Astrocyte of the spinal cord (primary cell): ENCODE measurements around the gene EXOC4.

Experiments used
- DNase-seq: peaks from one replicate; pipeline ENCODE4 v3.0.0; 2011; ENCODE audit warnings: low read depth, low spot score
- H3K4me3 ChIP-seq: 2 replicates; pipeline ENCODE4 v1.5.1; 2011; ENCODE audit warnings: low read depth, mild to moderate bottlenecking, low read length, moderate library complexity
- in situ Hi-C: cut with HindIII; loops from 2 replicates; pipeline ENCODE4 v1.10.0; 2017; ENCODE audit warnings: low sequenced_read_pairs
- TF ChIP-seq, protein P1 (sequence below): IDR thresholded peaks from 2 replicates; pipeline ENCODE4 v1.5.1; 2012; ENCODE audit warnings: low read depth, mild to moderate bottlenecking, low read length, inconsistent platforms

The EXOC4 gene

DNA sequence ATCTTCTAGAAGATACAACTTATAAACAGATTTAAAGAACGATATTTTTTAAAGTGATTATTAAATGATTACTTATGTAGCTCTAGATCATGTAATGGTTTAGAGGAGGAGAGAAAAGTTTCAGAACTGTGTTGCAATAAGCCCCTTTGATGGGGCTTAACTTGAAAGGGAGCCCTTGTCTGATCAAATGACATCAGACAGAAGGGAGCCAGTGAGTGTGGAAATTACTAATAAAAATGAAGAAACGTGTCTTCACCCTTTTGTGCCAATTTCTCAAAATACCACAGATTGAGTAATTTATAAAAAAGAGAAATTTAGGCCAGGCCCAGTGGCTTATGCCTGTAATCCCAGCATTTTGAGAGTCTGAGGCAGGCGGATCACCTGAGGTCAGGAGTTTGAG, 318.2 kb downstream of the EXOC4 start:
- H3K4me3 ChIP-seq: no peak overlapping the region
- in situ Hi-C loops: no loop called here
- TF ChIP-seq, protein P1, sequence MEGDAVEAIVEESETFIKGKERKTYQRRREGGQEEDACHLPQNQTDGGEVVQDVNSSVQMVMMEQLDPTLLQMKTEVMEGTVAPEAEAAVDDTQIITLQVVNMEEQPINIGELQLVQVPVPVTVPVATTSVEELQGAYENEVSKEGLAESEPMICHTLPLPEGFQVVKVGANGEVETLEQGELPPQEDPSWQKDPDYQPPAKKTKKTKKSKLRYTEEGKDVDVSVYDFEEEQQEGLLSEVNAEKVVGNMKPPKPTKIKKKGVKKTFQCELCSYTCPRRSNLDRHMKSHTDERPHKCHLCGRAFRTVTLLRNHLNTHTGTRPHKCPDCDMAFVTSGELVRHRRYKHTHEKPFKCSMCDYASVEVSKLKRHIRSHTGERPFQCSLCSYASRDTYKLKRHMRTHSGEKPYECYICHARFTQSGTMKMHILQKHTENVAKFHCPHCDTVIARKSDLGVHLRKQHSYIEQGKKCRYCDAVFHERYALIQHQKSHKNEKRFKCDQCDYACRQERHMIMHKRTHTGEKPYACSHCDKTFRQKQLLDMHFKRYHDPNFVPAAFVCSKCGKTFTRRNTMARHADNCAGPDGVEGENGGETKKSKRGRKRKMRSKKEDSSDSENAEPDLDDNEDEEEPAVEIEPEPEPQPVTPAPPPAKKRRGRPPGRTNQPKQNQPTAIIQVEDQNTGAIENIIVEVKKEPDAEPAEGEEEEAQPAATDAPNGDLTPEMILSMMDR: no peak
- DNase-seq: no peak

DNA sequence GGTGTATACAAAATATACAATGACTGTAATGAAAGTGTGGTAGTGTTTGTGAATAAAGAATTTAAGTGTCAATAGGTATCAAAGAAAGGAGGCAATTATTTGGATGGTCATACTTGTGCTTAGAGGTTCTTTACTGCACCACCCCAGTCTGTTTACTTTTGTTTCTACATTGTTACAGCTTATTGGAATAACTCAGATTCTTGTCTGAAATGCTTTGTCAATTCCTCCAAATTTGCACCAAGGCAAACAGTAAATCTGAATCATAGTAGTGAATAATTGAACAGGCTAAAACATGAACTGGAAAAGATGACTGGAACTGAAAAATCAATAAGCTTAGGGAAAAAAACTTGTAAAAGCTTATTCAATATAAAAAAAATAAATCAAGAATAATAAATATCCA, 319.2 kb downstream of the EXOC4 start:
- in situ Hi-C loops: no loop called here
- DNase-seq: no peak
- no peak overlapping the region for H3K4me3 ChIP-seq
- TF ChIP-seq, protein P1: no peak

DNA sequence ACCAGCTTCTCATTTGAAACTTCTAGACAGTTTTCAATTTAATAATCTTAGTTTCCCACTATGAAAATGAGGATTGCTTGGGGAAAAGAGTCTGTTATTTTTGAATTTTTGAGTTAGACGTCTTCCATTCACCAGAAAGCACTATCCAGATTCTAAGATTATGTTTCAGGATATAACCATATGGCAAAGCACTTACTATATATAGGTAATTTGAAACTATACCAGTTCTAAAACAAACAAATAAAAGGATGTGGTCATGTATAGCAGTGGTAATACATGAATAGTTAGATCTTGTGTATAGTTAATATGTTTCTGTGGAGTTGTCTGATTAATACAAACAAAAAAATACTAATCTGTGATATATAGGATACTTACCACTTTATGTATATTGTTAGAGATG, 320.0 kb downstream of the EXOC4 start:
- TF ChIP-seq, protein P1: no peak
- in situ Hi-C loops: no loop called here
- no peak overlapping the region for H3K4me3 ChIP-seq
- no peak for DNase-seq

DNA sequence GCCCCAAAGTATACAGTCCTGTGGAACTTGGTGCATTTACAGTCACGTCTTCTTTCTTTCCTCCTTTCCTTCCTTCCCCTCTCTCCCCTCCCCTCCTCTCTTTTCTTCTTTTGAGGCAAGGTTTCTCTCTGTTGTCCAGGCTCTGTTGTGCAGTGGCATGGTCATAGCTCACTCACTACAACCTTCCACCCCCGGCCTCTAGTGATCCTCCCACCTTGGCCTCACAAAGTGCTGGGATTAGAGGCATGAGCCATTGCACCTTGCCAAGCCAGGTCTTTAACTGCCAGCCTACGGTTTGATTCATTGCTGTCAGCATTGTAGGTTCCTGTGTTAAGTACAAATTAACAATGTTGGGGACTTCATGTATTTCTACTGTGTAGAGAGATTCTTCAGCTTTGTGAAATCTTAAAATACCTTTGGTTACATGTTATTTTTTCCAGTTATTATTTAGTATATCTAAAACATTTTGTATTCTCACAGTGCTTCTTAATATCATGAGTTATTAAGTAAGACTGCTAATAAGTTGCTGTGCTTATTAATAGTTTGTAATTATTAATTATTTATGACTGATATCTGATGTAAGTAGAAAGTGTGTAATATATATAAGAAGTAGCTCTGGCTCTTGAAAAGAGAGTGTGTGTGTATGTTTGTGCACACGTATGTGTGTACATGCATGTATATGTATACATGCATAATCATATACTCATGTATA, 320.8 kb downstream of the EXOC4 start:
- TF ChIP-seq, protein P1: no peak
- H3K4me3 ChIP-seq: no peak overlapping the region
- in situ Hi-C loops: no loop called here
- DNase-seq: no peak

DNA sequence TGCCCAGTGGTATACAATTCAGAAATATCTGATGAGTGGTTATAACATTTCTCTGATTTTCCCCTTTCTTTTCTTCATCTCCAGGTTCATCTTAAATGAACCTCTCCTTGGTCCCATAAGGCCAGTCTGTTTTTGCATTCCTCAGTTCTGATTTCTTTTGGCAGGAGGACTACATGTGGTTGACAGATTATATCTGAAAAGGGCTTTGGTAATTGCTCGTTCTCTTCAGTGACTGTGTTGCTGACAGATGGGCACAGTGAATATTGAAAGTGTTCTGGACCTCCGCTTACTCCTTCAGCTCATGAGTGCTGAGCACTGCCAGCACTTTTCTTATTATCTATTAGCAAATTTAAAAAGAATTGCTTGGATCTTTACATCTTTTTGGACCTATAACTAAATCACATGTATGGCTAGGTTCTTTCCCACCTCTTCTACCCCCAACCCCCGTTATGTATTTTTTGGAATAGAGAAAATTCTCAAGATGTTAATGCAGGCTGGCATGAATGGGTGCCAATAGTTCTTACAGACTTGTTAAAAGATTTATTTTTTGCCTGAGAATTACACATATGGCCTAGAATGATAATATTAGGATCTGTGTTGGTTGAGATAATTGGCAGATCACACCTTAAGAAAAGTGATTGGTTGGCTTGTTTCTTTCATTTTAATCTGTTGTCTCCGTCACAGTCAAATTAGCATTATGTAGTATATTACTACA, 323.0 kb downstream of the EXOC4 start:
- in situ Hi-C loops: no loop called here
- TF ChIP-seq, protein P1: no peak
- H3K4me3 ChIP-seq: no peak overlapping the region
- DNase-seq: no peak

DNA sequence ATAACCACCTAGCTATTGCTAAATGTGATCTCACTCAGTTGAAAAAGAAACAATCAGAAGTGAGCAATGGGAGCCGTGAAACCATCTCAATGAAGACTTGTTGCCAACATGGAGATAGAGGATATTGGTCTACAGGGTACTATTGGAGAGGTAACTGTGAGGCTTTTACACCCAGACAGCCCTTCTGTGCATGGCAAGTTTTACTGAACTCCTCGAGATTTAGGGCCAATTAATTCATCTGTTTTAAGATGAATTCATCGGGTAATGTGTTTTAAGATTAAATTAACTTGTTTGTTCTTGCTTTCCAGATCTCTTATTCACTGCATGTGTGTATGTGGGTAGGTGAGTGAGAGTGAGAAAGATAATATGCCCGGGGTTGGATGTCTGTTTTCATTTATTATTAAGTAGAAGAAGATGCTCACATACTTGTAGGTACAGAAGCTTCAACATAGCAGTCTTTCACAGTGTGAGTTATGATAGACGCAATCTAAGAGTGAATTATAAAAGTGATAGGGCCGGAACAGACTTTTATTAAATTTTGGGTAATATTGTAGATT, 323.8 kb downstream of the EXOC4 start:
- H3K4me3 ChIP-seq: no peak overlapping the region
- DNase-seq: no peak
- in situ Hi-C loops: no loop called here
- TF ChIP-seq, protein P1: no peak
